ENCODE results near the gene KRTAP1-5. TPM values are rescaled to one million over a fixed set of nuclear protein-coding genes. Genes with fewer than 3 reads are reported as not detected.
"Not testable (repeated sequence)": the region's sequence is repeated elsewhere in the genome, so short reads cannot be mapped to it uniquely, and the experiment has no call there.

KRTAP1-5 gene
- total RNA-seq, 1 donor: 25.0 TPM

- peak overlapping the region; percentile 66 for H3K27ac ChIP-seq (ENCODE audit: low read depth, low read length)
- no peaks in the 10 kb centered on the region for H3K36me3 ChIP-seq (ENCODE audit: insufficient read depth, low read length)
- peaks cover 9% of the 10 kb centered on the region for H3K79me2 ChIP-seq (ENCODE audit: insufficient read depth, low read length)
- no peak overlapping the region for H3K4me2 ChIP-seq (ENCODE audit: insufficient read depth, low read length)
- H3K27me3 ChIP-seq (ENCODE audit: insufficient read depth, low read length): no peaks in the 10 kb centered on the region
- peaks cover 2% of the 10 kb centered on the region for H3K9me3 ChIP-seq (ENCODE audit: low read depth, low read length)
- TF ChIP-seq CTCF (IDR thresholded peaks at IDR 0.05; ENCODE audit: extremely low read depth, low read depth, low read length): no peak
- H4K20me1 ChIP-seq (ENCODE audit: insufficient read depth, low read length): no peaks in the 10 kb centered on the region
- peak; percentile 86 for DNase-seq (ENCODE audit: insufficient read length, low spot score, missing footprints)
- peaks cover 33% of the 10 kb centered on the region for H3K4me1 ChIP-seq (ENCODE audit: insufficient read depth, low read length)
- H2AFZ ChIP-seq (ENCODE audit: low read length): no peak overlapping the region
- H3K4me3 ChIP-seq (ENCODE audit: insufficient read depth, low read length): no peak overlapping the region
Measured at GRCh38 chr17:41052566-41052965, 25.6 kb upstream of the KRTAP1-5 start.

GRCh38 chr17:41049110-41049509, 22.1 kb upstream of the KRTAP1-5 start:
- Histone ChIP-seq H3K4me3 (ENCODE audit: insufficient read depth, low read length) (no peak overlapping the region), H3K27ac (ENCODE audit: low read depth, low read length) (peak overlapping the region; percentile 97), H3K4me1 (ENCODE audit: insufficient read depth, low read length) (peaks cover 38% of the 10 kb centered on the region), H4K20me1 (ENCODE audit: insufficient read depth, low read length) (no peaks in the 10 kb centered on the region), H3K79me2 (ENCODE audit: insufficient read depth, low read length) (peaks cover 5% of the 10 kb centered on the region), H3K4me2 (ENCODE audit: insufficient read depth, low read length) (peak overlapping the region; percentile 63), H2AFZ (ENCODE audit: low read length) (no peak overlapping the region), H3K36me3 (ENCODE audit: insufficient read depth, low read length) (no peaks in the 10 kb centered on the region), H3K27me3 (ENCODE audit: insufficient read depth, low read length) (no peaks in the 10 kb centered on the region), H3K9me3 (ENCODE audit: low read depth, low read length) (no peaks in the 10 kb centered on the region)
- peak; percentile 95 for DNase-seq (ENCODE audit: insufficient read length, low spot score, missing footprints)
- TF ChIP-seq CTCF (IDR thresholded peaks at IDR 0.05; ENCODE audit: extremely low read depth, low read depth, low read length): no peak

GRCh38 chr17:41048441-41048840, 21.4 kb upstream of the KRTAP1-5 start:
- DNase-seq (ENCODE audit: insufficient read length, low spot score, missing footprints): peak; percentile 97
- Histone ChIP-seq H3K79me2 (ENCODE audit: insufficient read depth, low read length) (no peaks in the 10 kb centered on the region), H2AFZ (ENCODE audit: low read length) (peak overlapping the region; percentile 60), H3K27me3 (ENCODE audit: insufficient read depth, low read length) (no peaks in the 10 kb centered on the region), H3K4me2 (ENCODE audit: insufficient read depth, low read length) (peak overlapping the region; percentile 63), H3K4me3 (ENCODE audit: insufficient read depth, low read length) (no peak overlapping the region), H3K36me3 (ENCODE audit: insufficient read depth, low read length) (no peaks in the 10 kb centered on the region), H3K27ac (ENCODE audit: low read depth, low read length) (peak overlapping the region; percentile 97), H3K4me1 (ENCODE audit: insufficient read depth, low read length) (peaks cover 38% of the 10 kb centered on the region), H3K9me3 (ENCODE audit: low read depth, low read length) (no peaks in the 10 kb centered on the region), H4K20me1 (ENCODE audit: insufficient read depth, low read length) (no peaks in the 10 kb centered on the region)
- no peak for TF ChIP-seq CTCF (IDR thresholded peaks at IDR 0.05; ENCODE audit: extremely low read depth, low read depth, low read length)

- H3K4me3 ChIP-seq (ENCODE audit: insufficient read depth, low read length); H2AFZ ChIP-seq (ENCODE audit: low read length); H3K79me2 ChIP-seq (ENCODE audit: insufficient read depth, low read length); H4K20me1 ChIP-seq (ENCODE audit: insufficient read depth, low read length); H3K36me3 ChIP-seq (ENCODE audit: insufficient read depth, low read length); H3K9me3 ChIP-seq (ENCODE audit: low read depth, low read length); DNase-seq (ENCODE audit: insufficient read length, low spot score, missing footprints); H3K27me3 ChIP-seq (ENCODE audit: insufficient read depth, low read length): not testable (repeated sequence)
- Histone ChIP-seq H3K4me1 (ENCODE audit: insufficient read depth, low read length) (peaks cover 32% of the 10 kb centered on the region), H3K4me2 (ENCODE audit: insufficient read depth, low read length) (peak within 1 kb of the TSS; percentile 63), H3K27ac (ENCODE audit: low read depth, low read length) (peak within 1 kb of the TSS; percentile 97)
Measured at GRCh38 chr17:41046735-41047465, 19.9 kb upstream of the KRTAP1-5 start, which contains the start of gene KRTAP2-1. TSS of gene KRTAP2-1 (minus strand) at chr17:41047316. CDS start at chr17:41047267, 49 bp downstream.

Data from osteoblast (primary cell).